Trophoblast cell (in vitro differentiated cells and primary cell): ENCODE measurements around the gene PPP4R3B.

ENCODE experiments used
- DNase-seq, 2 donors: peaks; one replicate each; pipeline ENCODE4 v3.0.0-alpha.2; 2016
- H2AFZ ChIP-seq: 2 replicates; pipeline ENCODE4 v1.6.1; 2013; ENCODE audit warnings: low read length, moderate library complexity, mild to moderate bottlenecking; ENCODE audit not compliant: insufficient read depth, poor library complexity
- H2AK5ac ChIP-seq: 2 replicates; pipeline ENCODE4 v1.6.1; 2013; ENCODE audit warnings: mild to moderate bottlenecking, low read length
- H2BK120ac ChIP-seq: 2 replicates; pipeline ENCODE4 v1.6.1; 2013; ENCODE audit warnings: low read length, mild to moderate bottlenecking, moderate library complexity; ENCODE audit not compliant: insufficient read depth, poor library complexity
- H2BK12ac ChIP-seq: 2 replicates; pipeline ENCODE4 v1.6.1; 2013; ENCODE audit warnings: mild to moderate bottlenecking, low read length, moderate library complexity
- H2BK5ac ChIP-seq: 2 replicates; pipeline ENCODE4 v1.6.1; 2013; ENCODE audit warnings: low read length, low read depth, moderate library complexity, mild to moderate bottlenecking; ENCODE audit not compliant: poor library complexity
- H3K14ac ChIP-seq: 2 replicates; pipeline ENCODE4 v1.6.1; 2013; ENCODE audit warnings: mild to moderate bottlenecking, low read length
- H3K18ac ChIP-seq: 2 replicates; pipeline ENCODE4 v1.6.1; 2013; ENCODE audit warnings: mild to moderate bottlenecking, low read length
- H3K23ac ChIP-seq: 2 replicates; pipeline ENCODE4 v1.6.1; 2013; ENCODE audit warnings: low read length
- H3K27ac ChIP-seq: 2 replicates; pipeline ENCODE4 v1.5.1; 2013; ENCODE audit warnings: low read depth, mild to moderate bottlenecking, inconsistent platforms, low read length, moderate library complexity
- H3K27me3 ChIP-seq: 2 replicates; pipeline ENCODE4 v1.6.1; 2013; ENCODE audit warnings: inconsistent platforms, mild to moderate bottlenecking, low read length, moderate library complexity; ENCODE audit not compliant: insufficient read depth
- H3K36me3 ChIP-seq, 2 experiments: 1 replicate in 1 of 2; 2 replicates in 1 of 2; pipeline ENCODE4 v1.6.1; 2013; ENCODE audit warnings: low read length in 2 of 2, mild to moderate bottlenecking in 2 of 2, moderate library complexity in 1 of 2; ENCODE audit not compliant: insufficient read depth in 2 of 2, control insufficient read depth in 1 of 2
- H3K4ac ChIP-seq: 2 replicates; pipeline ENCODE4 v1.6.1; 2013; ENCODE audit warnings: low read depth, mild to moderate bottlenecking, low read length, moderate library complexity
- H3K4me1 ChIP-seq, 2 experiments: 1 replicate in 1 of 2; 2 replicates in 1 of 2; pipeline ENCODE4 v1.6.1; 2013; ENCODE audit warnings: low read length in 2 of 2, mild to moderate bottlenecking in 2 of 2, moderate library complexity in 1 of 2; ENCODE audit not compliant: insufficient read depth in 2 of 2, control insufficient read depth in 1 of 2
- H3K4me2 ChIP-seq: 2 replicates; pipeline ENCODE4 v1.6.1; 2013; ENCODE audit warnings: inconsistent platforms, mild to moderate bottlenecking, low read length, moderate library complexity
- H3K4me3 ChIP-seq: 2 replicates; pipeline ENCODE4 v1.5.1; 2013; ENCODE audit warnings: mild to moderate bottlenecking, low read depth, low read length, inconsistent platforms
- H3K79me1 ChIP-seq: one replicate; pipeline ENCODE4 v1.6.1; 2013; ENCODE audit warnings: low read length
- H3K79me2 ChIP-seq: 2 replicates; pipeline ENCODE4 v1.6.1; 2013; ENCODE audit warnings: low read length, mild to moderate bottlenecking; ENCODE audit not compliant: control insufficient read depth, insufficient read depth, poor library complexity
- H3K9ac ChIP-seq: 2 replicates; pipeline ENCODE4 v1.6.1; 2013; ENCODE audit warnings: mild to moderate bottlenecking, low read length
- H3K9me3 ChIP-seq: 2 replicates; pipeline ENCODE4 v1.6.1; 2013; ENCODE audit warnings: low read depth, mild to moderate bottlenecking, control low read depth, inconsistent platforms, low read length; ENCODE audit not compliant: insufficient read depth
- H4K12ac ChIP-seq: 2 replicates; pipeline ENCODE4 v1.6.1; 2013; ENCODE audit warnings: low read depth, mild to moderate bottlenecking, low read length, moderate library complexity
- H4K8ac ChIP-seq: 2 replicates; pipeline ENCODE4 v1.6.1; 2013; ENCODE audit warnings: low read depth, mild to moderate bottlenecking, low read length, moderate library complexity
- H4K91ac ChIP-seq: one replicate; pipeline ENCODE4 v1.6.1; 2013; ENCODE audit warnings: low read depth, mild to moderate bottlenecking, low read length, moderate library complexity
- WGBS: extraction: QIAGEN DNeasy Blood & Tissue Kit; methylation state at CpG from one replicate; pipeline ENCODE4 v1.1.7; 2013; ENCODE audit warnings: missing lambda C conversion rate; ENCODE audit not compliant: insufficient read length, insufficient coverage; ENCODE audit errors: extremely low coverage; 5-methylcytosine and 5-hydroxymethylcytosine counted together

PPP4R3B gene

GRCh38 chr2:55628931-55629330, 11.5 kb upstream of the PPP4R3B start:
- H3K18ac ChIP-seq: no peak overlapping the region
- no peak overlapping the region for H4K91ac ChIP-seq
- H3K27me3 ChIP-seq: no peaks in the 10 kb centered on the region
- no peak overlapping the region for H2BK5ac ChIP-seq
- H3K4me1 ChIP-seq: no peaks in the 10 kb centered on the region
- no peak overlapping the region for H3K4ac ChIP-seq
- no peak overlapping the region for H2AFZ ChIP-seq
- no peak overlapping the region for H3K23ac ChIP-seq
- no peak overlapping the region for H3K27ac ChIP-seq
- no peak overlapping the region for H2AK5ac ChIP-seq
- no peak overlapping the region for H2BK120ac ChIP-seq
- no peak overlapping the region for H3K4me2 ChIP-seq
- no peak overlapping the region for H4K12ac ChIP-seq
- no peak for DNase-seq
- no peaks in the 10 kb centered on the region for H3K79me2 ChIP-seq
- H2BK12ac ChIP-seq: no peak overlapping the region
- peaks cover 0 to 4% of the 10 kb centered on the region in 2 experiments for H3K36me3 ChIP-seq
- no peaks in the 10 kb centered on the region for H3K79me1 ChIP-seq
- no peaks in the 10 kb centered on the region for H3K9me3 ChIP-seq
- no peak overlapping the region for H3K14ac ChIP-seq
- H3K4me3 ChIP-seq: no peak overlapping the region
- H4K8ac ChIP-seq: no peak overlapping the region
- no CpG with 5 or more reads among the region's 2 CpGs for WGBS
- no peak overlapping the region for H3K9ac ChIP-seq

- Histone ChIP-seq H3K14ac (no peak overlapping the region), H3K79me2 (no peaks in the 10 kb centered on the region), H3K9ac (no peak overlapping the region), H4K91ac (no peak overlapping the region), H3K18ac (no peak overlapping the region), H3K36me3 (peaks cover 0 to 4% of the 10 kb centered on the region in 2 experiments), H3K27me3 (no peaks in the 10 kb centered on the region), H3K9me3 (no peaks in the 10 kb centered on the region), H3K4me2 (no peak overlapping the region), H3K4ac (no peak overlapping the region), H4K12ac (no peak overlapping the region), H3K79me1 (no peaks in the 10 kb centered on the region), H2AK5ac (no peak overlapping the region), H3K4me3 (no peak overlapping the region), H2BK5ac (no peak overlapping the region), H3K4me1 (no peaks in the 10 kb centered on the region), H2BK120ac (no peak overlapping the region), H3K23ac (no peak overlapping the region), H2AFZ (no peak overlapping the region), H3K27ac (no peak overlapping the region), H2BK12ac (no peak overlapping the region), H4K8ac (no peak overlapping the region)
- WGBS: no CpG with 5 or more reads among the region's 1 CpG
- DNase-seq: no peak
Measured at GRCh38 chr2:55627915-55628314, 10.5 kb upstream of the PPP4R3B start.

GRCh38 chr2:55621802-55622201, 4.4 kb upstream of the PPP4R3B start:
- no peak overlapping the region for H2BK5ac ChIP-seq
- no peak overlapping the region for H2BK12ac ChIP-seq
- H3K4me1 ChIP-seq: peaks cover 0 to 3% of the 10 kb centered on the region in 2 experiments
- H2AFZ ChIP-seq: no peak overlapping the region
- peaks cover 6% of the 10 kb centered on the region for H3K79me2 ChIP-seq
- no peak overlapping the region for H3K18ac ChIP-seq
- no peak overlapping the region for H2AK5ac ChIP-seq
- peaks cover 3% of the 10 kb centered on the region for H3K9me3 ChIP-seq
- H3K23ac ChIP-seq: no peak overlapping the region
- no peak overlapping the region for H3K9ac ChIP-seq
- H2BK120ac ChIP-seq: no peak overlapping the region
- H3K14ac ChIP-seq: no peak overlapping the region
- no peak overlapping the region for H3K4ac ChIP-seq
- H3K79me1 ChIP-seq: peaks cover 7% of the 10 kb centered on the region
- no peak overlapping the region for H3K4me3 ChIP-seq
- H3K27ac ChIP-seq: no peak overlapping the region
- WGBS: no CpG with 5 or more reads among the region's 7 CpGs
- no peak for DNase-seq
- peaks cover 0 to 4% of the 10 kb centered on the region in 2 experiments for H3K36me3 ChIP-seq
- no peak overlapping the region for H3K4me2 ChIP-seq
- no peak overlapping the region for H4K12ac ChIP-seq
- H4K8ac ChIP-seq: no peak overlapping the region
- no peaks in the 10 kb centered on the region for H3K27me3 ChIP-seq
- no peak overlapping the region for H4K91ac ChIP-seq

DNA sequence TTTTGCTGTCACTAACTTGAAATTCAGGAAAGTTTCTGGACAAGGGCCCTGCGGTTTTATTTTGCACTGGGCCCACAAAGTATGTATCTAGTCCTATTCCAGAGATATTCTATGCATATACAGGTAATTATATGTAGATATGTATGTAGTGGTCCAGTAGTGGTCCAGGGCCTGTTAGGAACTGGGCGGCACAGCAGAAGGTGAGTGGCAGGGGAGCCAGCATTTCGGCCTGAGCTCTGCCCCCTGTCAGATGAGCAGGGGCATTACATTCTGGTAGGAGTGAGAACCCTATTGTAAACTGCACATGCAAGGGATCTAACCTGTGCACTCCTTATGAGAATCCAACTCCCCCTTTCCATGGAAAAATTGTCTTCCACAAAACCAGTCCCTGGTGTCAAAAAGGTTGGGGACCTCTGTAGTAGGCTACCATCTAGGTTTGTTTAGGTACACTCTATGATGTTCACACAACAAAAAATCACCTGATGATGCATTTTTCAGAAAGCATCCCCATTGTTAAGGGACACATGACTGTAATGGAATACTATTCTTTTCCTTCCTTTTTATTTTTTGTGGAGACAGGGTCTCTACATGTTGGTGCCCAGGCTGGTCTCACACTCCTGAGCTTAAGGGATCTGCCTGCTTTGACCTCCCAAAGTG, 2.8 kb upstream of the PPP4R3B start:
- H3K9me3 ChIP-seq: peaks cover 3% of the 10 kb centered on the region
- peak in 1 of 2 donors; percentile 48 for DNase-seq
- no peak overlapping the region for H3K23ac ChIP-seq
- no peak overlapping the region for H4K91ac ChIP-seq
- H3K79me2 ChIP-seq: peaks cover 7% of the 10 kb centered on the region
- H2AFZ ChIP-seq: no peak overlapping the region
- no peak overlapping the region for H3K4ac ChIP-seq
- H3K9ac ChIP-seq: no peak overlapping the region
- H3K14ac ChIP-seq: no peak overlapping the region
- no peak overlapping the region for H3K4me2 ChIP-seq
- no peaks in the 10 kb centered on the region for H3K27me3 ChIP-seq
- no peak overlapping the region for H2BK12ac ChIP-seq
- peaks cover 7% of the 10 kb centered on the region for H3K79me1 ChIP-seq
- H4K12ac ChIP-seq: no peak overlapping the region
- peaks cover 0 to 4% of the 10 kb centered on the region in 2 experiments for H3K36me3 ChIP-seq
- no peak overlapping the region for H2BK120ac ChIP-seq
- H2BK5ac ChIP-seq: no peak overlapping the region
- no peak overlapping the region for H2AK5ac ChIP-seq
- no peak overlapping the region for H3K27ac ChIP-seq
- H3K4me3 ChIP-seq: no peak overlapping the region
- no CpG with 5 or more reads among the region's 3 CpGs for WGBS
- no peak overlapping the region for H3K18ac ChIP-seq
- peaks cover 0 to 3% of the 10 kb centered on the region in 2 experiments for H3K4me1 ChIP-seq
- H4K8ac ChIP-seq: no peak overlapping the region
